SJCRH30 (cell line): ENCODE data around the gene VRTN. TPM values are rescaled to one million over a fixed set of nuclear protein-coding genes. Genes with fewer than 3 reads are reported as not detected.
"Not testable (repeated sequence)": the region's sequence is repeated elsewhere in the genome, so short reads cannot be mapped to it uniquely, and the experiment has no call there.

Experiments
- DNase-seq, 2 experiments: peaks; one replicate each; pipeline ENCODE4 v3.0.0-alpha.2; 2015 to 2020
- H3K27ac ChIP-seq: fragments of 250-450 bp; sonication (Bioruptor Pico); 2 replicates; pipeline ENCODE4 v1.5.1; 2020; ENCODE audit warnings: mild to moderate bottlenecking, moderate library complexity
- H3K27me3 ChIP-seq: fragments of 250-450 bp; sonication (Bioruptor Pico); 2 replicates; pipeline ENCODE4 v1.5.1; 2020; ENCODE audit warnings: mild to moderate bottlenecking, moderate library complexity
- H3K36me3 ChIP-seq: fragments of 250-450 bp; sonication (Bioruptor Pico); 2 replicates; pipeline ENCODE4 v1.5.1; 2020; ENCODE audit warnings: mild to moderate bottlenecking, moderate library complexity
- H3K4me1 ChIP-seq: fragments of 250-450 bp; sonication (Bioruptor Pico); 2 replicates; pipeline ENCODE4 v1.5.1; 2020; ENCODE audit warnings: mild to moderate bottlenecking, moderate library complexity
- H3K4me3 ChIP-seq: fragments of 250-450 bp; sonication (Bioruptor Pico); 2 replicates; pipeline ENCODE4 v1.5.1; 2020; ENCODE audit warnings: mild to moderate bottlenecking, moderate library complexity
- H3K9me3 ChIP-seq: fragments of 250-450 bp; sonication (Bioruptor Pico); replicated peaks from 2 replicates; pipeline ENCODE4 v1.5.1; 2020; ENCODE audit warnings: mild to moderate bottlenecking, moderate library complexity
- total RNA-seq: library from RNA; depleted of rRNA; stranded (reverse); fragments of >200 nt; shearing (Covaris generic); gene quantifications from 2 replicates; pipeline ENCODE4 v1.2.3, GENCODE V29; 2014

VRTN gene
- total RNA-seq, 1 experiment from 2014 or later: not detected

DNA sequence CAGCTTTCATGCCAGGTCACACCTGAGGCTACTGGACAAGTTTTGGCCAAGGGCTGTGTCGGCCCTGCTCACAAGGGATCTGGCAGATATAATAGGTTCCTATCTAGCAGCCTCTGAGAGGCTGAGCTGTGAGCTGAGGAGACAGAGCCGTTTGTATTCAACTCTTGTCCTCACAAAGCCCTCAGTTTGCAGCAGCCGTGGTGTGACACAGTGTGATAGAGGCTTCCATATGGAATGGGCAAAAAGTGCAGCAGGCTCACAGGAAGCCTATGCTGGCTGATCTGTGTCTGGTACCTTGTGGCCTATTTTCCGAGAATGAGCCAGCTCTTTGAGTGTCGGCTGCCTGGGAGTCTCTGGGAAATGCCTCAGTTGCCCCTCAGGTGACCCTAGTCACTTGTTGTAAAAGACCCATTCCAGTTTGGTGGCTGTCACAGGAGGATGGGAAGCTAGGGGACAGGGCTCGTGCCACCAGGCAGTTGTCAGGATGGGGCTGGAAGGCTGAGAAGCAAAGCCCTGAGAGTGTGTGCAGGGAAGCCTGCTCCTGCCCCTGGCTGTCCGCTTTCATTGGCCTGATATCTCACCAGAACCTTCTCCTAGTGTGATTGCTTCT, 16.1 kb downstream of the VRTN start:
- Histone ChIP-seq H3K36me3 (no peaks in the 10 kb centered on the region), H3K4me1 (no peaks in the 10 kb centered on the region), H3K4me3 (no peak overlapping the region), H3K27ac (no peak overlapping the region), H3K27me3 (no peaks in the 10 kb centered on the region), H3K9me3 (no peaks in the 10 kb centered on the region)
- no peak for DNase-seq

DNA sequence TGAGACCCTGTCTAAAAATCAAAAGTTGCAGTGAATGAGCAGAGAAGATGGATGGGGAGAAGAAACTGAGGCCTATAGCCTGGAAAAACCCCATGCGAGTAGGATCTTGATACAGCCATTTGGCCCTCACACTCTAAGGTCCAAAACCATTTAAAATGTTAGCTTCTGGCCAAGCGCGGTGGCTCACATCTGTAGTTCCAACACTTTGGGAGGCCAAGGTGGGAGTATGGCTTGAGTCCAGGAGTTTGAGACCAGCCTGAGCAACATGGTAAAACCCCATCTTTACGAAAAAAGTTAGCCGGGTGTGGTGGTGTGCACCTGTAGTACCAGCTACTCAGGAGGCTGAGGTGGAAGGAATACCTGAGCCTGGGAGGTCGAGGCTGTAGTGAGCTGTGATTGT, 19.8 kb downstream of the VRTN start:
- Histone ChIP-seq H3K4me1 (no peaks in the 10 kb centered on the region), H3K36me3 (no peaks in the 10 kb centered on the region), H3K27ac (no peak overlapping the region), H3K27me3 (no peaks in the 10 kb centered on the region), H3K4me3 (no peak overlapping the region), H3K9me3 (no peaks in the 10 kb centered on the region)
- DNase-seq: no peak

DNA sequence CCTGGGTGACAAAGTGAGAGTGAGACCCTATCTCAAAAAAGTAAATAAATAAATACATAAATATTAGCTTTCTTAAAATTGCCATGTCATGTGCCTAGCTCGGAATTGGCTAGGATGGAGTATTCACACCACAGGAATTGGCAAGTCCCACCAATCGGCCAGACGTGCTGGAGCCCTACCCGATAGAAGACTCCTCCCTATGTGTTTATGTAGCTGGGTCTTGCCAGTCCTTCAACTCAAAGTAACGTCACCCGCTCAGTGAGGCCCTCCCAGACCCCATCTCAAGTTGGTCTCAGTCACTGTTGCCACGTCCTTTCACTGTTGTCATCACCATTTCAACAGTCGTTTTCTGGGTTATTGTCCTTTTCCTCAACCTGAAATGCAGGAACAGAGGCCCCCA, 20.2 kb downstream of the VRTN start:
- H3K9me3 ChIP-seq: no peaks in the 10 kb centered on the region
- no peak for DNase-seq
- H3K27me3 ChIP-seq: no peaks in the 10 kb centered on the region
- no peaks in the 10 kb centered on the region for H3K4me1 ChIP-seq
- H3K36me3 ChIP-seq: no peaks in the 10 kb centered on the region
- H3K4me3 ChIP-seq: no peak overlapping the region
- no peak overlapping the region for H3K27ac ChIP-seq

DNA sequence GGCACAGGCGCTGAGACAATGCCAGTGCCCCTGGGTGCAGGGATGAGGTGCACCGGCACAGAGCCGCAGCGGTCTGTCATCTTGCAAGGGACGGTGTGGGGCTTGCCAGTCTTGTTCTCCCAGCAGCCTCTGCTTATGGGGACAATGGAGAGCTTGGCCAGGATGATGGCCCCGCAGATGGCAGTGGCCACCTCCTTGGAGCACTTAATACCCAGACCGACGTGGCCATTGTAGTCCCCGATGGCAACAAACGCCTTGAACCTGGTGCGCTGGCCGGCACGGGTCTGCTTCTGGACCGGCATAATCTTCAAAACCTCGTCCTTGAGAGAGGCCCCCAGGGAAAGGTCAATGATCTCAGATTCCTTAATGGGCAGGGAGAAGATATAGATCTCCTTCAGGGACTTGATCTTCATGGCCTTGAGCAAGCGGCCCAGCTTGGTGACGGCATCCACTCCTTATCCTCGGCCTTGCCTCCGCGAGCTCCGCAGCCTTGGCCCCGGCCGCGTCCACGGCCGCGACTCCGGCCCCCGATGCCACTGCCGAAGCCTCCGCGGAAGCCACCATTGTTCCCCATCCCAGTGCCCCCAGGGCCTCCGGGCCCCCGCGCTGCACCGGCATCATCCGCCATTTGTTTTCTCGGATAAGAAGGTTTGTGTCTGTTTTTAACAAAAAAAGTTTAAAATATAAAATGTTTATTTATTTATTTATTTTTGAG, 29.9 kb downstream of the VRTN start:
- DNase-seq: no peak
- Histone ChIP-seq H3K27ac (no peak overlapping the region), H3K27me3 (no peaks in the 10 kb centered on the region), H3K9me3 (no peaks in the 10 kb centered on the region), H3K4me1 (no peaks in the 10 kb centered on the region), H3K4me3 (no peak overlapping the region), H3K36me3 (no peaks in the 10 kb centered on the region)

DNA sequence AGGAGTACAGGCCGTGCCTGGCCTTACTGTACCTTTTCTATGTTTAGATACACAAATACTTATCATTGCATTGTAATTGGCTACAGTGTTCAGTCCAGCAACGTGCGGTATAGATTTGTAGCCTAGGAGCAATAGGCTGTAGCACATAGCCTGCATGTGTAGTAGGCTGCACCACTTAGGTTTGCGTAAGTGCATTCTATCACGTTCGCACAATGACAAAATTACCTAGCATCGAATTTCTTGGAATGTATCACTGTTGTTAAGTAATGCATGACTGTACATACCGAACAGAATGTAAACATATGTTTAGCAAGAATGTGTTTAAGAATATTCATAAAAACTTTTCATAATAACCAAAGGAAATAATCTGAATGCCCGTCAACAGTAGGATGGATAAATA, 31.9 kb downstream of the VRTN start:
- H3K4me3 ChIP-seq: no peak overlapping the region
- no peaks in the 10 kb centered on the region for H3K36me3 ChIP-seq
- no peaks in the 10 kb centered on the region for H3K27me3 ChIP-seq
- H3K27ac ChIP-seq: no peak overlapping the region
- no peak for DNase-seq
- H3K4me1 ChIP-seq: no peaks in the 10 kb centered on the region
- no peaks in the 10 kb centered on the region for H3K9me3 ChIP-seq

DNA sequence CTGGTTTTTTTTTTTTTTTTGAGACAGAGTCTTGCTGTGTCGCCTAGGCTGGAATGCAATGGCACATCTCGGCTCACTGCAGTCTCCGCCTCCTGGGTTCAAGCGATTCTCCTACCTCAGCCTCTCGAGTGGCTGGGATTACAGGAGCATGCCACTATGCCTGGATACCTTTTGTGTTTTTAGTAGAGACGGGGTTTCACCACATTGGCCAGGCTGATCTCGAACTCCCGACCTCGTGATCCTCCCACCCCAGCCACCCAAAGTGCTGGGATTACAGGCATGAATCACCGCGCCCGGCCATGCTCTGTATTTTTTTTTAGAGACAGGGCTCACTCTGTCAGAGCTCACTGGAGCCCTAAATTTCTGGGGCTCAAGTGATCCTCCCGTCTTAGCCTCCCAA, 32.6 kb downstream of the VRTN start:
- H3K36me3 ChIP-seq: no peaks in the 10 kb centered on the region

DNA sequence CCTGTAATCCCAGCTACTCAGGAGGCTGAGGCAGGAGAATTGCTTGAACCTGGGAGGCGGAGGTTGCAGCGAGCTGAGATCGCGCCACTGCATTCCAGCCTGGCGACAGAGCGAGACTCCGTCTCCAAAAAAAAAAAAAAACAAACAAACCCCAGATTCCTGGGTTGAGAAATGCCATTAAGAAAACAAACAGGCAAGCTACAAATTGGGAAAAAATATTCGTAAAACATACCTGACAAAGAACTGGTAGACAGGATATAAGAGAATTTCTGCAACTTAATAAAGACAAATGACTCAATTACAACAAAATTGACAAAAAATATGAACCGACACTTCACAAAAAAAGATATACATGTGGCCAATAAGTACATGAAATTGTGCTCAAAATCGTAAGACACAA, 33.3 kb downstream of the VRTN start:
- H3K27me3 ChIP-seq, H3K4me1 ChIP-seq, DNase-seq, H3K9me3 ChIP-seq, H3K4me3 ChIP-seq, H3K36me3 ChIP-seq, H3K27ac ChIP-seq: not testable (repeated sequence)

More for the DNA sequence above, 32.6 kb downstream of the VRTN start:
- Histone ChIP-seq H3K4me1 (no peaks in the 10 kb centered on the region), H3K27me3 (no peaks in the 10 kb centered on the region), H3K9me3 (no peaks in the 10 kb centered on the region), H3K27ac (no peak overlapping the region), H3K4me3 (no peak overlapping the region)
- DNase-seq: no peak

DNA sequence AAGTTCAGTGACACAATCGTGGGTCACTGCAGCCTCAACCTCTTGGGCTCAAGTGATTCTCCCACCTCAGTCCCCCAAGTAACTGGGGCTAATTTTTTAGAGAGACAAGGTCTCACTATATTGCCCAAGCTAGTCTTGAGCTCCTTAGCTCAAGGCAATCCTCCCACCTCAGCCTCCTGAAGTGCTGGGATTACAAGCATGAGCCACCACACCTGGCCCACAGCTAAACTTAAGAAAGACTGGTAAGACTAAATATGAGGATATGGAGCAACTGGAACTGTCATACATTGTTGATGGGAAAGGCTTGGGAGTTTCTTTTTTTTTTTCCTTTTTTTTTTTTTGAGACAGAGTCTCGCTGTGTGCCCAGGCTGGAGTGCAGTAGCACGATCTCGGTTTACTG, 34.0 kb downstream of the VRTN start:
- DNase-seq: no peak
- no peaks in the 10 kb centered on the region for H3K4me1 ChIP-seq
- no peak overlapping the region for H3K27ac ChIP-seq
- no peaks in the 10 kb centered on the region for H3K36me3 ChIP-seq
- H3K27me3 ChIP-seq: no peaks in the 10 kb centered on the region
- H3K9me3 ChIP-seq: no peaks in the 10 kb centered on the region
- H3K4me3 ChIP-seq: no peak overlapping the region

DNA sequence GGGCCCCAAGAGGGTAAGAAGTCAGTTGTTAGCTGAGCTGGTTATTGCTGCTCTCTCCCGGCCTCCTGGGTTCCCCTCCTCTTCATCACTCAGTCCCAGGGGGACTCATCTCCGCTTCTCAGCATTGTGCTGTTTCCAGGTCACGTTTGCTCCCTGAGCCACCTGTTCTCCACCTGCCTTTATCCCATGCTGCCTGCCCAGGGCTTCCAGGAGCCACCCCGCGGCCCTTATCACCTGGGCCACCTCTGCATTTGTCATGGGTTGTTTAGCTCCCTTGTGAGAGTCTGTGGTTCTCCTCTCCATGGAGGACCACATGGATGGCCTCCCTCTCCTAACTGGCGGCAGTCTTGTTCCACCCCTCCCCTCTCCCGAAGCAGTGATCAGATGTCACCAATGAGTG, 41.7 kb downstream of the VRTN start:
- H3K36me3 ChIP-seq: no peaks in the 10 kb centered on the region
- no peaks in the 10 kb centered on the region for H3K9me3 ChIP-seq
- no peaks in the 10 kb centered on the region for H3K4me1 ChIP-seq
- no peak overlapping the region for H3K4me3 ChIP-seq
- no peak overlapping the region for H3K27ac ChIP-seq
- no peak for DNase-seq
- 0 out of 2 replicates have a peak, but pooled peaks cover 3% of the 10 kb centered on the region for H3K27me3 ChIP-seq

DNA sequence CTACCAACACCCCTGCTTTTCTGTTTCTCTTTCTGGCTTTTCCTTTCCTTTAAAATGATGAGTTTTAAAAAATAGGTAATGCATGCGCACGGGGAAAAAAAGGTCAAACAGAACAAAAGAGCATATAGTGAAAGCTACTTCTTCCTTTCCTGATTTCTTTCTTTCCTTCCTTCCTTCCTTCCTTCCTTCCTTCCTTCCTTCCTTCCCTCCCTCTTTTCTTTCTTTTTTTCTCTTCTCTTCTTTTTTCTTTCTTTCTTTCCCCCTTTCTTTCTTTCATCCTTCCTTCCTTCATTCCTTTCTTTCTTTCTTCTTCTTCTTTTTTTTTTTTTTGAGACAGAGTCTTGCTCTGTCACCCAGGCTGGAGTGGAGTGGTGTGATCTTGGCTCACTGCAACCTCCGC, 42.2 kb downstream of the VRTN start:
- H3K36me3 ChIP-seq, H3K4me3 ChIP-seq, DNase-seq, H3K9me3 ChIP-seq, H3K27me3 ChIP-seq, H3K27ac ChIP-seq, H3K4me1 ChIP-seq: not testable (repeated sequence)

DNA sequence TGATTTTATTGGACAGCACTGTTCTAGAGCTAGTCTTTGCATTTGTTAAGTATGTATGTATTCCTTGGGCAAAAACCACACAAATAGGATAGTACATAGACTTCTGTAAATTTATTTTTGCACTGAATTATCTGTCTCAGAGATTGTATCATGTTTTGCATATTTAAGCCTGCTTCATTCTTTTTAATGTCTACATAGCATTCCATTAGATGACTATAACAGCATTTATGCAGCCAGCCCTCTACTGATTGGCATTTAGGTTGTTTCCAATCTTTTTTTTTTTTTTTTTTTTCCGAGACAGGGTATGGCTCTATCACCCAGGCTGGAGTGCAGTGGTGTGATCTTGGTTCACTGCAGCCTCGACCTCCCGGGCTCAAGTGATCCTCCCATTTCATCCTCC, 43.2 kb downstream of the VRTN start:
- Histone ChIP-seq H3K36me3 (no peaks in the 10 kb centered on the region), H3K27me3 (peaks cover 6% of the 10 kb centered on the region; the same call in 1 of the 2 replicates), H3K4me3 (no peak overlapping the region), H3K9me3 (no peaks in the 10 kb centered on the region), H3K27ac (no peak overlapping the region), H3K4me1 (no peaks in the 10 kb centered on the region)
- no peak for DNase-seq

DNA sequence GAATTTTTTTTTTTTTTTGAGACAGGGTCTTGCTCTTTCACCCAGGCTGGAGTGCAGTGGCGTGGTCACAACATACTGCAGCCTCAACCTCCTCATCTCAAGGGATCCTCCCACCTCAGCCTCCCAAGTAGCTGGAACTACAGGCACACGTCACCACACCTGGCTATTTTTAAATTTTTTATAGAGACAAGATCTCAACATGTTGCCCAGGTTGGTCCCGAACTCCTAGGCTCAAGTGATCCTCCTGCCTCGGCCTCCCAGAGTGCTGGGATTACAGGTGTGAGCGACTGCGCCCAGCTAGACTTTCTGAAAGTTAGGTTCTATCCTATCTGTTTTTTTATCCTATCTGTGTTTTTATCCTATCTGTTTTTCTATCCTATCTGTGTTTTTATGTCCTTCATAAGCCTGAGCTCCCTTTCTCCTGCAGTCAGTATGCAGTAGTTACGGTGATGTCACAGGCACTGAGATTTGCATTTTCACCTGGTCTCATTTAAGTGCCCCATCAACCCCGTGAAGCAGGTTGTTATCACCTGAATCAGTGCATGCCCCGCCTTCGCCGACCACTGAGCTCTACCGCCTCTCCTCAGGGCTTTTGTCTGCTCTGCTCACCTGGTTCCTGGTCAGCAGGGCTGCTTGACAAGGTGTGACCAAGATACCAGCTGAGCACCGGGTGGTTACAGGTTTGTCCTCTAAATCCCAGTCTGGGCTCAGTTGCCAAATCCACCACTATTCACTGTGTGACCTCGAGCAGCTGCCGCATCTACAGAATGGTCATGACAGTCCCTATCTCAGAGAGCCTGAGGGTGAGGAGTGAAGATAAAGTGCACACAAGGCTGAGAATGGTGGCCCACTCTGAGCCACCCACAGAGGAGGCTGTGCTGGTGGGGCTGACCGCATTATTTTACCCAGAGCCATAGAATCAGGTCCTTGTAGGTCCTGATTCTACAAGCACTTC, 44.6 kb downstream of the VRTN start:
- no peak overlapping the region for H3K27ac ChIP-seq
- no peaks in the 10 kb centered on the region for H3K36me3 ChIP-seq
- H3K9me3 ChIP-seq: no peaks in the 10 kb centered on the region
- no peak for DNase-seq
- no peaks in the 10 kb centered on the region for H3K4me1 ChIP-seq
- peaks cover 10% of the 10 kb centered on the region; the same call in 1 of the 2 replicates for H3K27me3 ChIP-seq
- no peak overlapping the region for H3K4me3 ChIP-seq

DNA sequence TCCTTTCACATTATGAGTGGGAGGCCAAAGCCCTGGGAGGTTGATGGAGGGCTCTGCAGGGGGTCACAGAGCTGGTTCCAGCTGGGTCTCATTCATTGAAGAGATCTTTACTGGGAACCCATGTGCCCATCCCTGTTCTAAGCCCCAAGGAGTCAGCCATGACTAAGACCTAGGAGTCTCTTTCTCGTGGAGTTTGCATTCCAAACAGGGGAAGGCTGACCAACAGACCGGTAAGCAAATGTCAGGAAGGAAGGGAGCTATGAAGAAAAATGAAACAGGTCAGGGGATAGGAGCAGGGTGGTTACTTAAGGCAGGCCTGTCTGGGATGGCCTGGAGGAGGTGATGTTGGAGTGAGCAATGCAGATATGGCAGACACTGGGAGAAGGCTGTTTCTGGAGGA, 46.3 kb downstream of the VRTN start:
- H3K4me1 ChIP-seq: no peaks in the 10 kb centered on the region
- no peak overlapping the region for H3K4me3 ChIP-seq
- no peaks in the 10 kb centered on the region for H3K36me3 ChIP-seq
- H3K9me3 ChIP-seq: no peaks in the 10 kb centered on the region
- H3K27ac ChIP-seq: no peak overlapping the region
- H3K27me3 ChIP-seq: peaks cover 12% of the 10 kb centered on the region; the same call in 1 of the 2 replicates
- no peak for DNase-seq

DNA sequence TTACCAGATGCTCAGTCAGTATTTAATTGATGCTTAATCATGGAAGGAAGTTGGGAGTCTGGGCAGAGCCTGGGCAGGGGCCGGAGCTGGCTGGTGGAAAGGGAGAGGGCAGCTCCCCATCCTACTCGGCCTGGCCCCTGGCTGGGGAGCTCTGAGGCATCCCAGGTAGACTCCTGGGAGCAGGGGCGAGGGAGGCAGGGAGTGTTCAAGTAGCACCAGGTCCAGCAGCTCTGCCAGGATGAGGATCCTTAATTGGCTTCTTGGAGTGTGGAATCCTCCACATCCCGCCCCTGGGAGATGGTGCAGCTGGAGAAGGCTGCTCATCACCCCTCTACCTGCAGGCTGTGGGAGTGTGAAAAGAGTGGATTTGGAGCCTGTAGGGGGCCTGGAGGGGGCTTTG, 46.8 kb downstream of the VRTN start:
- no peak overlapping the region for H3K4me3 ChIP-seq
- no peak for DNase-seq
- peaks cover 14% of the 10 kb centered on the region; the same call in 1 of the 2 replicates for H3K27me3 ChIP-seq
- no peaks in the 10 kb centered on the region for H3K4me1 ChIP-seq
- H3K27ac ChIP-seq: no peak overlapping the region
- H3K9me3 ChIP-seq: no peaks in the 10 kb centered on the region
- no peaks in the 10 kb centered on the region for H3K36me3 ChIP-seq
